T47D (cell line): Measurements from ENCODE around the gene ZNF860.
A peak's percentile ranks its signal among the peaks of the same experiment; 100 is the strongest.
"Not testable (repeated sequence)": the region's sequence is repeated elsewhere in the genome, so short reads cannot be mapped to it uniquely, and the experiment has no call there.

Experiments used
- DNase-seq, 2 experiments: peaks; one replicate each; pipeline versions ENCODE4 v3.0.0 to v3.0.0-alpha.2; 2011 to 2012; ENCODE audit warnings: low read depth in 1 of 2, low spot score in 1 of 2
- JUND ChIP-seq: IDR thresholded peaks from 2 replicates; pipeline ENCODE4 v1.6.1; 2012; ENCODE audit warnings: low read depth
- in situ Hi-C: cut with HindIII; loops from 2 replicates; pipeline ENCODE4 v1.10.0; 2016; ENCODE audit warnings: low sequenced_read_pairs, low pct_unique_long_range_greater_than_20kb

The ZNF860 gene

DNA sequence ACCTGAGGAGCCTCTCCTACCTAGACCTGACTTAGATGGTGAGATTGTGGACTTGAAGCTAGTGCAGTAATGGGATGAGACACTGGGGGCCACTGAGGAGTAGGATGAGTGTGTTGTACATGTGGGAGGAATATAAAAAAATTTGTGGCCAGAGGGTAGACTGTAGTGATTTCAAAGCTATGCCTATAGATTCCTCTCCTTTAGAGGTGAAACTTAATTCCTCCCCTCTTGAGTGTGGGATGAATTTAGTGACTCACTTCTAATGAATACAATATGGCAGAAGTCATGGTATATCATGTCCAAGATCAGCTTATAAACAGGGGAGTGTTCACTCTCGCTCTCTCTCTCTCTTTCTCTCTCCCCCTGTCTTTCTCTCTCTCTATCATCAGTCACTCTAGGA, 6.7 kb downstream of the ZNF860 start:
- in situ Hi-C loops, result no loop called here
- no peak for TF ChIP-seq JUND

DNA sequence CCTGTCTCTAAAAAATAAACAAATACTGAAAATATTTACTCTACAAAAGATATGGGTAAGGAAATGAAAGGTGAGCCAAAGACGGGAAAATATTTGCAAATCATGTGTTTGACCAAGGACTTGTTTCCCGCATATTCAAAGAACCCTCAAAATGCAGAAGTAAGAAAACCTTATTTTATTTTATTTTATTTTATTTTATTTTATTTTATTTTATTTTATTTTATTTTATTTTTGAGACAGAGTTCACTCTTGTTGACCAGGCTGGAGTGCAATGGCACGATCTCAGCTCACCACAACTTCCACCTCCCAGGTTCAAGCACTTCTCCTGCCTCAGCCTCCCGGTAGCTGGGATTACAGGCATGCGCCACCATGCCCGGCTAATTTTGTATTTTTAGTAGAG, 11.4 kb downstream of the ZNF860 start:
- in situ Hi-C loops, result not testable (repeated sequence)

More for the DNA sequence above, 6.7 kb downstream of the ZNF860 start:
- no peak for DNase-seq

DNA sequence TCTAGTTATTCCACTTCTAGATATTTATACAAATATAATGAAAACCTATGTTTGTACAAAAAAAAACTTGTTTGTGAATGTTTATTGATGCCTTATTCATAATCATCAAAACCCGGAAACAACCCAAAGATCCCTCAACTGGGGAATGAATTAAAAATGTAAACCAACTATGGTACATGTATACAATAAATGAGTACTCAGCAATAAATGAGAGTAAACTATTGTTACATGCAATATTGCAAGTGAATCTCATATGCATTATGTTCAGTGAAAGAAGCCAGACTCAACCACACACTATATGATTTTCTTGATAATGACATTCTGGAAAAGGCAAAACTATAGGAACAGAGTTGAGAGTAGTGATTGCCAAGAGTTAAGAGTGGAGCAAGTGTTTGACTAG, 12.3 kb downstream of the ZNF860 start:
- in situ Hi-C loops, result no loop called here
- TF ChIP-seq JUND, result no peak
- DNase-seq, result no peak

More for the DNA sequence above, 11.4 kb downstream of the ZNF860 start:
- not testable (repeated sequence) for DNase-seq

DNA sequence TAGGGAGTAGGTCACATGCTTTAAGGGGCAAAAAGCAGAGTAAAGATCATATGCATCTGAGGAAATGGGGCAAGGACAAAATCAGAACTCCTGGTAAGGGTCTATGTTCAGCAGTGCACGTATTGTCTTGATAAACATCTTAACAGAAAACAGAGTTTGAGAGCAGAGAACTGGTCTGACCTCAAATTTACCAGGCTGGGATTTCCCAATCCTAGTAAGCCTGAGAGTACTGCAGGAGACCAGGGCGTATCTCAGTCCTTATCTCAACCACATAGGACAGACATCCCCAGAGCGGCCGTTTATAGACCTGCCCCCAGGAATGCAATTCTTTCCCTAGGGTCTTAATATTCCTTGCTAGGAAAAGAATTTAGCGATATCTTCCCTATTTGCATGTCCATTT, 13.5 kb downstream of the ZNF860 start:
- in situ Hi-C loops, DNase-seq: not testable (repeated sequence)

DNA sequence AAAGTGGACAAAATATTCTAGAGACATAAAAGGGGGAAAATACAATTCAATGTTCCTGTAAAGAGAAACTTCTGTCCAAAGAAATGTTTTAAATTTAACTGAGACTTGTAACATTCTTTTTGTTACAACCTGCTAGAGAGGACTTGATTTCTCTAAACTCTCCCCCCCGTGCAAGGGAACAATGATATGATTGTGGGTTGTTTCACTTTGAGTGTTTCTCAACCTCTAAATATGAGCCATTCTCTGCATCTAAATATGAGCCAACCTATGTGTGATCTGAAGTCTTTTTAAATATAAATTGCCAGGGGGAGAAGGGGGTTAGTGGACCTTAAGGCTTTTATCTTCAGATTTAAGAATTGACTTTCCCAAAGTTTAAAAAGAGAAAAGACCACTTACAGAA, 14.6 kb downstream of the ZNF860 start:
- DNase-seq, result no peak
- no peak for TF ChIP-seq JUND
- in situ Hi-C loops, result no loop called here

DNA sequence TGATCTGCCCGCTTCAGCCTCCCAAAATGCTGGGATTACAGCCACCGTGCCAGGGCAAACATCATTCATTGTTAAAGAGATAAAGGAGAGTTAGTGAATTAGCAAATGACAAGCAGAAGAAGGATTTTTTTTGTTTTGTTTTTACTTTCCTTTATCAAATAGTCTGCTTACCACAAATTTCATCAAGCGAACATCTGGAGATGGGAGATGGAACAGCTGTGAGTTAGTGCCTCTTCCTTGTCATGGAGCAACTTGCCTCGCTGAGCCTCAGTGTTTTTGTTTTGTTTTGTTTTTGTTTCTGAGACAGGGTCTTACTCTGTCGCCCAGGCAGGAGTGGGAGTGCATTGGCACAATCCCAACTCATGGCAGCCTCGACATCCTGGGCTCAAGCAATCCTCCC, 15.9 kb downstream of the ZNF860 start:
- in situ Hi-C loops, result no loop called here
- no peak for TF ChIP-seq JUND
- DNase-seq, result no peak

DNA sequence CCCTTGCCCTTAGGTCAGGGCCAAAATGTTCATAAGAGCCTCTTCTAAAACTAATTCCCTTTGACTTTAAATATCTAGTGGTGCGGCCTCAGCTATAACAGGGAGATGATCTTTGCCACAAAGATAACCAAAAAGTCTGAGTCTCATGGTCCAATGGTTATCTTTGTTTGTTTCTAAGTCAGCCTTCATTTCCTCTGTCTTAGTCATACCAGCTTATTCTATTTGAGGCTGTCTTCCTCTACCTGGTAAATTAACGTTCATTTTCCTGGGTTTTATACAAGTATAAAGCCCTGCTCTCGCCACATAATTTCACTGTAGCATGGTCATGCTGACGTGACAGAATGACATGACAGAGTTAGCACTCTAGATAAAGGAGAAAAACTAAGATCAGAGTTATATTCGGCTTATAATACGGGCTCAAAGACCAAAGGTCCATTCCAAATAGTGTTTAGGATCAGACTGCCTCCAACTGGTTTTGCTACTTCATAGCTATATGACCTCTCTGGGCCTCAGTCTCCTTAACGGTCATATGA, 18.4 kb downstream of the ZNF860 start:
- no peak for DNase-seq
- in situ Hi-C loops, result no loop called here
- TF ChIP-seq JUND, result no peak

DNA sequence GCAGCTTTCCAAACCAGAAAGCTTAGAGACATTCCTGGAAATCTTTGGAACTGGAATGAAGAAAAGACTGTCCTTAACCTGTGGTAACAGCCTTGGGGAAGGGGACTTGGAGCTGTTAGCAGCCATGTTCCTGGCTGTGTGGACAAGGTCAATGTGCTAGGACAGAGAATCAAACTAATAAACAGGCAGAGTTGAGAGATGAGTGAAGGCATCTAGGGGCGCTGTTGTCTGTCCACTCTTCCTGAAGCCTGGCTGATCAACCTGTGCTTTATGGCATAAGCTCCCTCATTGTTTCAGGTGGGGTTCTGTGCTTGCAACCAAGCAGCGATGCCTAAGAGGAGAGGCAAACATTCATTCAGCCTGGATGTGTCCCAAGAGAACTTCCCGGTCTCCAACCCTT, 19.3 kb downstream of the ZNF860 start:
- no peak for TF ChIP-seq JUND
- DNase-seq, result no peak
- in situ Hi-C loops, result no loop called here

DNA sequence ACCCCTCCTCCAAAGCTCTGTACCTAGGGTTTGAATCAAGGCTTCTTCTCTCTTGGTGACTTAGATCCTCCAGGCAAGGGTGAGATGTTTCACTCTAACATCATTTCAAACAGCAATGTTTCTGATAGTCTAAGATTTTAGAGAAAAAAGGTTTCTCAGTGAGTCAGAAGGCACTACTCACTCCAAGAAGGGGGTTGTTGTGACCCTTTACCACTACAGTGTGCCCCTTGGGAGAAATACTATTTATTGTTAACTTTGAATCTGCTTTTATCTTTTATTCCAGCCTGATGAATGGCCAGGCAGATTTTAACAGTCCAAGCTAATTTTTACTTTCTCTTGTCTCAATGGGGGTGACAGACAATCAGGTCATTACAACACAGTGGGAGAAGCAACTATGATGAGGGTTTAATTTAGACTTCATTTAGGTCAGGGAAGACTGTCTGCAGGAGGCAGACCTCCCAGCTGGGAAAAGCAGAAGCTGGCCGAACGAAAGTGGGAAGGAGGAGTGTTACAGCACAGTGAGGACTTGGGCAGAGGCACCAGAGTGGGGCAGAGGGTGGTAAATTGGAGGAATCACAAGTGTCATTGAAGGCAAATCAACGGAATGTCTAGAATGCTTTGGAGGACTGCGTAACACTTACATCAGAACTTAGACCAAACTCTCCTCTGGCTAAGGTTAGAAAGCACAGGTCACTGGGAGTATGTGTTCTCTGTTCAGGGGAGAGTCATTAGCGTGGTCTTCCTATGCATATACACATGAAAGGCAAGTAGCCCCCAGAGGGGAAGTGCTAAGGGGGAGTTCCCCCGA, 21.2 kb downstream of the ZNF860 start:
- no peak for TF ChIP-seq JUND
- in situ Hi-C loops, result no loop called here
- no peak for DNase-seq

DNA sequence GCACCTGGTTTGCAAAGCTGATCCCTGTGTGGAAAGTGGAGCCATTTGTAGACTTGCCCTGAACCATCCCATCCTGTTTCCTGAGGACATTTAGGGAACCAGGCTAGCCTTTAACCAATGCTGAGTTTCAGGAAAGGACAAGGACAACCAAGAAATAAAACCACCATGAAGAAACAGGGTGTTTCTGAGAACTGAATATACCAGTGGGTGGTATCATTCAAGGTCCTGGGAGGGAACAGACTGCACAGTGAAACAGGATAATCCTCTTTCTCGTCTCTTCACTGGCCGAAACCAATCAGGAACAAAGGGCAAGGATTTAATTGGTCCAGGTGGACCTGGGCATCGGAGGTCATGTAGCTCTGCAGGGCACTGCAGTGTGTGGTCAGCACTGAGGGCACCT, 21.8 kb downstream of the ZNF860 start:
- no peak for DNase-seq
- in situ Hi-C loops, result no loop called here
- no peak for TF ChIP-seq JUND

DNA sequence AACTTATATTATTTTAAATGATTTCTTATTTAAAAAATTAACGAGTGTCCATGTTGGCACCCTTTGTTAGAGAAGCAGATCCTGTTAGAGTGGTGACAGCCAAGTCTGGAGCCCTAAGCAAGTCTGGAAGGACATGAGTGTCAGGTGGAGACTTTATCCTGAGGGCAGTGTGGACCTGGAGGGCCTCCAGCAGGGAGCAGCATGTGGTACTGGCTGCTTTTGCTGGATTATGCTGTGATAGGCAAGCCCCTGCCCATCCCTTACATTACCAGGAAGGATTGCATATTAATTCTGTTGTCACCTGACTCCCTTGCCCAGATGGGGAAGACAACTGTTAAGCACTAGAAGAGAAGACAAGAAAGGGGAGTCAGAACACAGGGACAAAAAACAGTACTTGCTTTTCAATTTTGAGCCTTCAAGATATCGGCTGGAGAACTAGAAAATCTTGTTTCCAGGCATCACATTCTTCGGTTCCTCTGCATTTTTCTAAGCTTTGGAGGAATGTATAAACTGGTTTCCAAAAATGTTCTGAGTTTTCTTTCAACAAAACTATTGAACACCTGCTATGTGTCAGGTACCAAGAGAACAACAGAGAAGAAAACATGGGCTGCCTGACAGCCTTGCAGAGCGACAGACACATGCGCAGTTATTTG, 22.7 kb downstream of the ZNF860 start:
- in situ Hi-C loops, result no loop called here
- DNase-seq, result peak in 1 of 2 experiments; percentile 44
- no peak for TF ChIP-seq JUND

DNA sequence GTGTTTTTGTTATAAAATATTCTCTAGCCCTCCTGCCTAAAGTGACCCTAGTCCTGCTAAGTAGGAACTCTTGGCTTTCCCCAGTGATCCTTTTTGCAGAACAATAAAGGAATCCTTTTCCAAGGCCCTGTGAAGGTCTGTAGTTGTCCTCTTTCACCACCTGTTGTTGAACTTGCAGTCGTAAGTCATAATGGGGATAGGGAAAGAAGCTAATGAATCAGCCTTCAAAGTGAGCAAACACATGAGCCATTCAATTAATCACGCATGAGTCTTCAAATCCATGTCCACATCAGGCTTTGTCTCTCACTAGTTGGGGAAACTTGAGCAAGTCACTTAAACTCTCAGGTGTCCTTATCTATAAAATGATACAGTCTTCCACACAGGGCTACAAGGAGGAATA, 27.6 kb downstream of the ZNF860 start:
- no peak for TF ChIP-seq JUND
- DNase-seq, result no peak
- in situ Hi-C loops, result no loop called here

DNA sequence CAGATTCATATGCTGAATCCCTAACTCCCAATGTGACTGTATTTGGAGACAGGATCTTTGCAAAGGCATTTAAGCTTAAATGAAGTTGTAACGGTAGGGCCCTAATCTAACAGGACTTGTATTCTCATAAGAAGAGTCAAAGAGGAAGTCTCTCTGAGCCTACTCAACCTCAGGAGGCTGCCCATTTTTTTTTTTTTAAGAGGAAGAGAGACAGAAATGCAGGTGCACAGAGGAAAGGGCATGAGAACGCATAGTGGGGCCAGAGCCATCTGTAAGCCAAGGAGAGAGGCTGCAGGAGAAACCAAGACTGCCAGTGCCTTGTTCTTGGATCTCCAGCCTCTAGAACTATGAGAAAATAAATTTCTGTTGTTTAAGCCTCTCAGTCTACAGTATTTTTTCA, 28.4 kb downstream of the ZNF860 start:
- no peak for DNase-seq
- in situ Hi-C loops, result no loop called here
- TF ChIP-seq JUND, result no peak

DNA sequence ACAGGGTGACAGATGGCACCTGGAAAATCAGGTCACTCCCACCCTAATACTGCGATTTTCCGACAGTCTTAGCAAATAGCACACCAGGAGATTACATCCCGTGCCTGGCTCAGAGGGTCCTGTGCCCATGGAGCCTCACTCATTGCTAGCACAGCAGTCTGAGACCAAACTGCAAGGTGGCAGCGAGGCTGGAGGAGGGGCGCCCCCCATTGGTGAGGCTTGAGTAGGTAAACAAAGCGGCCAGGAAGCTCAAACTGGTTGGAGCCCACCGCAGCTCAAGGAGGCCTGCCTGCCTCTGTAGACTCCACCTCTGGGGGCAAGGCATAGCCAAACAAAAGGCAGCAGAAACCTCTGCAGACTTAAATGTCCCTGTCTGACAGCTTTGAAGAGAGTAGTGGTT, 29.1 kb downstream of the ZNF860 start:
- DNase-seq, in situ Hi-C loops: not testable (repeated sequence)

DNA sequence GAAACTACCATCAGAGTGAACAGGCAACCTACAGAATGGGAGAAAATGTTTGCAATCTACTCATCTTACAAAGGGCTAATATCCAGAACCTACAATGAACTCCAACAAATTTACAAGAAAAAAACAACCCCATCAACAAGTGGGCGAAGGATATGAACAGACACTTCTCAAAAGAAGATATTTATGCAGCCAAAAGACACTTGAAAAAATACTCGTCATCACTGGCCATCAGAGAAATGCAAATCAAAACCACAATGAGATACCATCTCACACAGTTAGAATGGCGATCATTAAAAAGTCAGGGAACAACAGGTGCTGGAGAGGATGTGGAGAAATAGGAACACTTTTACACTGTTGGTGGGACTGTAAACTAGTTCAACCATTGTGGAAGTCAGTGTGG, 34.1 kb downstream of the ZNF860 start:
- in situ Hi-C loops, DNase-seq: not testable (repeated sequence)
